Endodermal cell (in vitro differentiated cells): ENCODE results near the gene PRPSAP2. TPM values are rescaled to one million over a fixed set of nuclear protein-coding genes. Genes with fewer than 3 reads are reported as not detected.

Experiments
- DNase-seq: peaks from one replicate; pipeline ENCODE4 v3.0.0-alpha.2; 2017
- H3K27ac ChIP-seq: 2 replicates; pipeline ENCODE4 v1.5.1; 2013; ENCODE audit warnings: mild to moderate bottlenecking, low read depth, low read length, moderate library complexity
- H3K27me3 ChIP-seq: 2 replicates; pipeline ENCODE4 v1.6.1; 2013; ENCODE audit warnings: mild to moderate bottlenecking, low read length, moderate library complexity; ENCODE audit not compliant: insufficient read depth, control insufficient read depth, poor library complexity, severe bottlenecking
- H3K36me3 ChIP-seq: 2 replicates; pipeline ENCODE4 v1.7.0; 2013; ENCODE audit warnings: mild to moderate bottlenecking, low read length, moderate library complexity; ENCODE audit not compliant: control insufficient read depth, insufficient read depth
- H3K4me1 ChIP-seq: one replicate; pipeline ENCODE4 v1.7.0; 2013; ENCODE audit warnings: low read length; ENCODE audit not compliant: control insufficient read depth, insufficient read depth
- H3K4me3 ChIP-seq: 2 replicates; pipeline ENCODE4 v1.5.1; 2013; ENCODE audit warnings: mild to moderate bottlenecking, low read length, moderate library complexity
- H3K9ac ChIP-seq: 2 replicates; pipeline ENCODE4 v1.6.1; 2013; ENCODE audit warnings: mild to moderate bottlenecking, low read length, moderate library complexity; ENCODE audit not compliant: poor library complexity, severe bottlenecking; ENCODE audit errors: extremely low read depth
- H3K9me3 ChIP-seq: 2 replicates; pipeline ENCODE4 v1.6.1; 2013; ENCODE audit warnings: mild to moderate bottlenecking, low read length, moderate library complexity; ENCODE audit not compliant: control insufficient read depth
- H3K27ac Mint-ChIP-seq: 2 replicates; pipeline ENCODE4 v1.8.0; 2020; ENCODE audit warnings: mixed read lengths
- H3K27me3 Mint-ChIP-seq: 2 replicates; pipeline ENCODE4 v1.8.0; 2021; ENCODE audit warnings: mild to moderate bottlenecking, mixed read lengths; ENCODE audit not compliant: insufficient read depth
- H3K36me3 Mint-ChIP-seq: 2 replicates; pipeline ENCODE4 v1.8.0; 2020; ENCODE audit warnings: low read depth, mixed read lengths
- H3K4me1 Mint-ChIP-seq: 2 replicates; pipeline ENCODE4 v1.8.0; 2020; ENCODE audit warnings: mixed read lengths
- H3K4me3 Mint-ChIP-seq: 2 replicates; pipeline ENCODE4 v1.8.0; 2020; ENCODE audit warnings: mild to moderate bottlenecking, moderate library complexity, mixed read lengths
- H3K9me3 Mint-ChIP-seq: 2 replicates; pipeline ENCODE4 v1.8.0; 2020; ENCODE audit warnings: mild to moderate bottlenecking, mixed read lengths
- WGBS, 2 experiments: methylation state at CpG; one replicate each; pipeline versions ENCODE4 v1.1.5 to v1.1.7; 2013; ENCODE audit warnings: missing lambda C conversion rate in 2 of 2, mixed read lengths in 1 of 2; ENCODE audit not compliant: insufficient coverage in 1 of 2, insufficient read length in 1 of 2; 5-methylcytosine and 5-hydroxymethylcytosine counted together
- total RNA-seq, 2 donors: library from RNA; stranded (reverse); fragmentation: NEBNext Ultra II Directional in 1 of 2; extraction: Animal tissue kit (Norgen Biotek cat#: 25700) in 1 of 2; gene quantifications; 2 replicates in 1 of 2; 3 replicates in 1 of 2; pipeline ENCODE4 v1.2.1, GENCODE V29; 2021
- TF ChIP-seq, protein P1 (sequence below): fragments of 200-600 bp; sonication (generic); conservative IDR thresholded peaks from 2 replicates; pipeline ENCODE4 v1.5.0; 2021; ENCODE audit warnings: antibody characterized with exemption, mild to moderate bottlenecking

The PRPSAP2 gene
- total RNA-seq, 2 donors from 2014 or later, result 51.3 to 57.6 TPM

- H3K36me3 ChIP-seq, result no peaks in the 10 kb centered on the region
- no peaks in the 10 kb centered on the region for H3K9me3 ChIP-seq
- TF ChIP-seq, protein P1, sequence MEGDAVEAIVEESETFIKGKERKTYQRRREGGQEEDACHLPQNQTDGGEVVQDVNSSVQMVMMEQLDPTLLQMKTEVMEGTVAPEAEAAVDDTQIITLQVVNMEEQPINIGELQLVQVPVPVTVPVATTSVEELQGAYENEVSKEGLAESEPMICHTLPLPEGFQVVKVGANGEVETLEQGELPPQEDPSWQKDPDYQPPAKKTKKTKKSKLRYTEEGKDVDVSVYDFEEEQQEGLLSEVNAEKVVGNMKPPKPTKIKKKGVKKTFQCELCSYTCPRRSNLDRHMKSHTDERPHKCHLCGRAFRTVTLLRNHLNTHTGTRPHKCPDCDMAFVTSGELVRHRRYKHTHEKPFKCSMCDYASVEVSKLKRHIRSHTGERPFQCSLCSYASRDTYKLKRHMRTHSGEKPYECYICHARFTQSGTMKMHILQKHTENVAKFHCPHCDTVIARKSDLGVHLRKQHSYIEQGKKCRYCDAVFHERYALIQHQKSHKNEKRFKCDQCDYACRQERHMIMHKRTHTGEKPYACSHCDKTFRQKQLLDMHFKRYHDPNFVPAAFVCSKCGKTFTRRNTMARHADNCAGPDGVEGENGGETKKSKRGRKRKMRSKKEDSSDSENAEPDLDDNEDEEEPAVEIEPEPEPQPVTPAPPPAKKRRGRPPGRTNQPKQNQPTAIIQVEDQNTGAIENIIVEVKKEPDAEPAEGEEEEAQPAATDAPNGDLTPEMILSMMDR, result no peak
- no peaks in the 10 kb centered on the region for H3K9me3 Mint-ChIP-seq
- H3K27me3 ChIP-seq, result no peaks in the 10 kb centered on the region
- H3K36me3 Mint-ChIP-seq, result no peaks in the 10 kb centered on the region
- no peaks in the 10 kb centered on the region for H3K4me1 ChIP-seq
- H3K27ac Mint-ChIP-seq, result no peak overlapping the region
- no peak overlapping the region for H3K4me3 Mint-ChIP-seq
- peak; percentile 46 for DNase-seq
- WGBS, 2 experiments, result 71 to 93% methylated on average over 1 to 4 of the region's 4 CpGs
- no peak overlapping the region for H3K27ac ChIP-seq
- H3K4me1 Mint-ChIP-seq, result peaks cover 9% of the 10 kb centered on the region
- no peak overlapping the region for H3K9ac ChIP-seq
- no peaks in the 10 kb centered on the region for H3K27me3 Mint-ChIP-seq
- H3K4me3 ChIP-seq, result no peak overlapping the region
Observed at GRCh38 chr17:18950346-18950745, 92.4 kb downstream of the PRPSAP2 start.

DNA sequence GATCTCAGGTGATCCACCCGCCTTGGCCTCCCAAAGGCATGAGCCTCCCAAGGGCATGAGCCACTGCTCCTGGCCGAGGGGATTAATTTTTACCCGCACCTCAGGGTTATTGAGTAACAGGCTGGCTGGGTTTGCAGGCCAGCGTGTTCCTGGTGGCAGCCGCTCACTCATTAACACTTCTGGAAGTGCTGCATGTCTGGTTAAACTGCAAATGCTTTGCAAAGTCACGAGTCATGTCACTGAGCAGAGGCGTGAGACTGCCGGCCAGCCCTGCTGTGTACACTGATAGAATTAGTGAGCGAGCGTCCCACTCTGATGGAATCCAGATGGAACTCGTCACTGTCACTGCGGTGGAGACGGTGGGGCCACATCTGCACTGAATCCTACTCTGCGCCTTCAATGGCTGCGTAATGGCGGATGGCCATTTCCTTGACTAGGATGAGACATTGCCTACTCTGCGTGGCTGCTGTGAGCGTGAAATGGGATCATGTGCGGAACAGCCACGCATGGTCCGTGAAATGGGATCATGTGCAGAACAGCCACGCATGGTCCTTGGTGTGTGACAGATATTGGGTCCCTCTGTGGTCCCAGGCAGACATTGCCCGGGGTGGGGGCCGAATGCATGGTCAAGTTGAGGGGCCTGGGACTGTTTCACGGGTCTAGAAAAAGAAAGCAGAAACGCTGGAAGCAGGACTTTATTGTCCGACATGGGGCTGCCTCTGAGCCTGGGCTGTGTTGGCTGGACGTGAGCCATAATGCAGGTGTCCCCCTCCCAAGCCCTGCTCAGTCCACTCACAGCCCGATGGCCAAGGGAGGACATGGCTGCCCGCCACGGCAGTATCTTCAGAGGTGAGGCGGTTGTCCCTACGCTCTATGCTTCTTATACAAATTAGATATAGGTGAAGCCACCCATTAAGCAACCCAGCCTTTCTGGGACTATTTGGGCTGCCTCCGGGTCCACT lies 93.3 kb downstream of the PRPSAP2 start:
- TF ChIP-seq, protein P1, result no peak
- Histone ChIP-seq H3K36me3 (no peaks in the 10 kb centered on the region), H3K9me3 (no peaks in the 10 kb centered on the region), H3K4me3 (no peak overlapping the region), H3K9ac (no peak overlapping the region), H3K4me1 (no peaks in the 10 kb centered on the region), H3K27ac (no peak overlapping the region), H3K27me3 (no peaks in the 10 kb centered on the region)
- Mint-ChIP-seq H3K4me3 (no peak overlapping the region), H3K36me3 (no peaks in the 10 kb centered on the region), H3K27ac (peak overlapping the region; percentile 55), H3K4me1 (peaks cover 9% of the 10 kb centered on the region), H3K27me3 (no peaks in the 10 kb centered on the region), H3K9me3 (no peaks in the 10 kb centered on the region)
- 92% methylated on average over 29 to 34 of the region's 34 CpGs for WGBS, 2 experiments
- DNase-seq, result peak; percentile 55

DNA sequence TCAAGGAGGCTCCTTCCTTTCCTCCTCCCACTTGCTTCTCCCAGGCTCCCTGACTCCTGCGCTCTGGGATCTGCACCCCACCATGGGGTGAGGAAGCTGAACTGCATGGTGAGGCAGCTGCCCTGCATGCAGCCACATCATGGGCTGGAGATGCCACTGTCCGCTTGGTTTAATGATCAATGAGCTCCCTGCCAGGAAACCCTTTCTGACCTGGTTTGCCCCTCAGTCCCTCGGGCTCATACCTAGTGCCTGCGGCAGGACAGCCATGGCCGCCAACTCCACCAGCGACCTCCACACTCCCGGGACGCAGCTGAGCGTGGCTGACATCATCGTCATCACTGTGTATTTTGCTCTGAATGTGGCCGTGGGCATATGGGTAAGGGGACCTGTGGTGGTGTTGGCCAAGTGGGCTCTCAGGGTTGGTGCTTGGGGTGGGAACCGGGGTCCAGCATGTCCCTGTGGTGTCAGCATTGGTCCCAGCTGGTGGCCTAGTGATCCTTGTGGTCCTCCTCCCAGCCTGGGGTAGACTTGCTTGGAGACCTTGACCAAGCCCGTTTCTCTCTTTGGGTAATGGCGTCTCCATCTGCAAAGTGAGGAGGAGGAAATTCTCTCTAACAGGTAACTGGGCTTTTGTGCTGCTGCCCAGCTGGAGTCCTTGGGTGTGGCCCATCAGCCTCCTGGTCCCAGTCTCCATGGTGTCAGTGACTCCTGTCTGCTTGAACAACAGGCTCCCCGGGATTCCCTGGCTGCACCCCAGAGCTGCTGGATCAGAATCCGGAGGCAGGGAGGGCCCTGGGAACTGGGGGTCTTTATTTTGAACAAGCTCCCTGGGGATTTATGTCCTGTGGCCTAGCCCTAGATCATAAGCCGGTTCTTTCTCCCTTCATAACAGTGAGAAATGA lies 94.3 kb downstream of the PRPSAP2 start, which contains the start of gene SLC5A10:
TSS of gene SLC5A10 (plus strand) at position 225 of the 902 bp plus-strand sequence. CDS start at position 266, 41 bp downstream.
- no peaks in the 10 kb centered on the region for H3K36me3 Mint-ChIP-seq
- H3K27me3 Mint-ChIP-seq, result no peaks in the 10 kb centered on the region
- no peak within 1 kb of the TSS for H3K27ac ChIP-seq
- peak within 1 kb of the TSS; percentile 55 for H3K27ac Mint-ChIP-seq
- H3K9me3 ChIP-seq, result no peaks in the 10 kb centered on the region
- no peak within 1 kb of the TSS for H3K9ac ChIP-seq
- no peaks in the 10 kb centered on the region for H3K27me3 ChIP-seq
- H3K9me3 Mint-ChIP-seq, result no peaks in the 10 kb centered on the region
- H3K4me3 Mint-ChIP-seq, result no peak within 1 kb of the TSS
- no peak within 1 kb of the TSS for H3K4me3 ChIP-seq
- 84 to 87% methylated on average over 14 to 17 of the region's 17 CpGs for WGBS, 2 experiments
- peaks cover 7% of the 10 kb centered on the region for H3K4me1 Mint-ChIP-seq
- peak; percentile 85 for DNase-seq
- no peaks in the 10 kb centered on the region for H3K36me3 ChIP-seq
- TF ChIP-seq, protein P1, result peak; percentile 66
- no peaks in the 10 kb centered on the region for H3K4me1 ChIP-seq
